ENCODE measurements around the gene ANKRD63.

Gene ANKRD63

GRCh38 chr15:40279437-40280141 lies 3.3 kb downstream of the ANKRD63 start:
- TF ChIP-seq CTCF (IDR thresholded peaks at IDR 0.05): peak; percentile 99

- no peak for TF ChIP-seq CTCF (IDR thresholded peaks at IDR 0.05)
These were observed 4.8 kb downstream of the ANKRD63 start for GRCh38 chr15:40278026-40278425.

- no peak for TF ChIP-seq CTCF (IDR thresholded peaks at IDR 0.05)
These were observed 5.4 kb downstream of the ANKRD63 start for GRCh38 chr15:40277471-40277870.

- TF ChIP-seq CTCF (IDR thresholded peaks at IDR 0.05): no peak
These were observed 5.9 kb downstream of the ANKRD63 start for GRCh38 chr15:40276927-40277326.

- TF ChIP-seq CTCF (IDR thresholded peaks at IDR 0.05): no peak
These were observed 6.9 kb downstream of the ANKRD63 start for GRCh38 chr15:40275954-40276353.

GRCh38 chr15:40275523-40275922 lies 7.3 kb downstream of the ANKRD63 start:
- no peak for TF ChIP-seq CTCF (IDR thresholded peaks at IDR 0.05)

- TF ChIP-seq CTCF (IDR thresholded peaks at IDR 0.05): peak; percentile 100
These were observed 8.3 kb downstream of the ANKRD63 start for GRCh38 chr15:40274350-40275274.
